BJ (cell line): ENCODE measurements around the gene CALCB. TPM values are rescaled to one million over a fixed set of nuclear protein-coding genes. Genes with fewer than 3 reads are reported as not detected.

Experiments used
- CTCF ChIA-PET: fragments of 350-600 bp; formaldehyde crosslinking; extraction: SDS; loops from one replicate; lab custom pipeline; 2021; ENCODE audit warnings: antibody characterized with exemption, inconsistent platforms; lab: Yijun Ruan, JAX
- POLR2A ChIA-PET: fragments of 300-600 bp; sonication (Branson Sonifier 250); formaldehyde crosslinking; extraction: SDS; loops from one replicate; lab custom pipeline; 2021; ENCODE audit warnings: antibody characterized with exemption; lab: Charles Lee
- DNase-seq: peaks from one replicate; pipeline ENCODE4 v3.0.0-alpha.2; 2011; ENCODE audit warnings: low read depth
- H3K27me3 ChIP-seq: 2 replicates; pipeline ENCODE4 v1.6.0; 2011; ENCODE audit warnings: low read length; ENCODE audit not compliant: control insufficient read depth, insufficient read depth
- H3K36me3 ChIP-seq: 2 replicates; pipeline ENCODE4 v1.5.1; 2011; ENCODE audit warnings: low read length; ENCODE audit not compliant: control insufficient read depth, insufficient read depth
- H3K4me3 ChIP-seq: 2 replicates; pipeline ENCODE4 v1.5.1; 2011; ENCODE audit warnings: low read depth, mild to moderate bottlenecking, control low read depth, low read length
- CTCF ChIP-seq: IDR thresholded peaks from 2 replicates; pipeline ENCODE4 v1.5.1; 2011; ENCODE audit warnings: low read depth, mild to moderate bottlenecking, control low read depth, inconsistent platforms, low read length, moderate library complexity; ENCODE audit not compliant: insufficient read depth
- polyA plus RNA-seq: library from polyadenylated mRNA; depleted of rRNA; stranded (reverse); fragments of >200 nt; gene quantifications from 2 replicates; pipeline ENCODE4 v1.2.3, GENCODE V29; 2011

Gene CALCB
- polyA plus RNA-seq, 1 experiment: not detected

GRCh38 chr11:15075162-15075526, 1.8 kb downstream of the CALCB start:
- Histone ChIP-seq H3K27me3 (peaks cover 21% of the 10 kb centered on the region), H3K36me3 (no peaks in the 10 kb centered on the region), H3K4me3 (no peak overlapping the region)
- no peak for TF ChIP-seq CTCF
- DNase-seq: no peak
- CTCF ChIA-PET: interaction anchor here (0.6 to 8.2 kb wide), 19 partner anchors 9 to 285 kb away, joined by 3 to 129 read pairs (median 4); no protein-coding TSS in a partner anchor
- POLR2A ChIA-PET: no interaction called here

- Histone ChIP-seq H3K36me3 (no peaks in the 10 kb centered on the region), H3K4me3 (no peak overlapping the region), H3K27me3 (no peaks in the 10 kb centered on the region; the same call in none of the 2 replicates)
- ChIA-PET CTCF (interaction anchor here (1.2 to 2.9 kb wide), 4 partner anchors 10 to 187 kb away, joined by 3 to 15 read pairs (median 8); partner anchors contain the start of gene CALCB), POLR2A (no interaction called here)
- TF ChIP-seq CTCF: no peak
- no peak for DNase-seq
Observed at GRCh38 chr11:15091175-15091574, 17.8 kb downstream of the CALCB start.

GRCh38 chr11:15091625-15092024, 18.2 kb downstream of the CALCB start:
- no peak for DNase-seq
- ChIA-PET CTCF (interaction anchor here (0.7 to 2.9 kb wide), 4 partner anchors 9 to 188 kb away, joined by 3 to 15 read pairs (median 7); partner anchors contain the start of gene CALCB), POLR2A (no interaction called here)
- TF ChIP-seq CTCF: no peak
- Histone ChIP-seq H3K36me3 (no peaks in the 10 kb centered on the region), H3K27me3 (no peaks in the 10 kb centered on the region; the same call in none of the 2 replicates), H3K4me3 (no peak overlapping the region)

- TF ChIP-seq CTCF: no peak
- ChIA-PET CTCF (interaction anchor here (1.3 to 2.6 kb wide), 2 partner anchors 19 to 114 kb away, joined by 5 to 11 read pairs; partner anchors contain the start of gene CALCB), POLR2A (no interaction called here)
- DNase-seq: no peak
- no peaks in the 10 kb centered on the region; the same call in none of the 2 replicates for H3K27me3 ChIP-seq
- no peaks in the 10 kb centered on the region for H3K36me3 ChIP-seq
- H3K4me3 ChIP-seq: no peak overlapping the region
Observed at GRCh38 chr11:15093432-15093831, 20.0 kb downstream of the CALCB start.

GRCh38 chr11:15095736-15096228, 22.4 kb downstream of the CALCB start:
- H3K4me3 ChIP-seq: no peak overlapping the region
- ChIA-PET CTCF (interaction anchor here (0.7 to 16.0 kb wide), 4 partner anchors 9 to 111 kb away, joined by 3 to 276 read pairs (median 3); partner anchors contain the start of gene CALCB), POLR2A (no interaction called here)
- H3K36me3 ChIP-seq: no peaks in the 10 kb centered on the region
- DNase-seq: no peak
- no peak for TF ChIP-seq CTCF
- H3K27me3 ChIP-seq: no peaks in the 10 kb centered on the region; the same call in none of the 2 replicates
